ENCODE measurements around the gene ZXDB. TPM values are rescaled to one million over a fixed set of nuclear protein-coding genes. Genes with fewer than 3 reads are reported as not detected.

The ZXDB gene
- total and polyA plus RNA-seq, 2 of the 13 experiments (the other 11 are each of a cell fraction or from before 2014, with no cell fraction given) = 4.5 to 9.0 TPM

- ATAC-seq (no peak), DNase-seq (ENCODE audit: low spot score) (no peak), FAIRE-seq (no peak)
- Histone ChIP-seq H3K36me3 (replicated peaks in 1 of 2; ENCODE audit: control insufficient read depth in 1 of 2, insufficient read depth in 2 of 2, low read length in 2 of 2) (no peaks in the 10 kb centered on the region), H3K4me2 (ENCODE audit: low read depth, low read length) (no peak overlapping the region), H3K27ac (ENCODE audit: extremely low read length, insufficient read depth, low read length) (no peak overlapping the region), H3K9ac (ENCODE audit: insufficient read depth, low read depth, low read length) (no peak overlapping the region), H3K4me3 (replicated peaks in 1 of 3; ENCODE audit: insufficient read depth in 1 of 3, low read depth in 2 of 3, low read length in 3 of 3) (no peak overlapping the region), H3K79me2 (ENCODE audit: insufficient read depth, low read length) (no peaks in the 10 kb centered on the region), H2AFZ (ENCODE audit: low read length) (no peak overlapping the region), H4K20me1 (ENCODE audit: insufficient read depth, low read length) (no peaks in the 10 kb centered on the region), H3K9me3 (ENCODE audit: low read length) (no peaks in the 10 kb centered on the region), H3K4me1 (ENCODE audit: insufficient read depth, low read length) (peaks cover 8% of the 10 kb centered on the region), H3K27me3 (ENCODE audit: control insufficient read depth in 1 of 2, insufficient read depth in 2 of 2, low read length in 2 of 2) (no peaks in the 10 kb centered on the region)
- in situ Hi-C loops (cut with HindIII; ENCODE audit: extremely low pct_ligation_motif_present, low pct_unique_long_range_greater_than_20kb) (loop anchor here (25.0 kb wide), 1 partner anchor 325 kb away; the partner anchor contains the start of gene ZXDA), intact Hi-C loops (cut with micrococcal nuclease; ENCODE audit: unreplicated experiment) (no loop called here)
- TF ChIP-seq FOSL2 (CRISPR knock-in tag; IDR thresholded peaks at IDR 0.05) (no peak), SIN3A (IDR thresholded peaks at IDR 0.05; ENCODE audit: borderline replicate concordance, low read depth, low read length) (no peak), AKAP8 (CRISPR knock-in tag; IDR thresholded peaks at IDR 0.05) (no peak), HIVEP1 (CRISPR knock-in tag; IDR thresholded peaks at IDR 0.05) (no peak), ZKSCAN1 (IDR thresholded peaks at IDR 0.05; ENCODE audit: low read length) (no peak), ZNF354B (CRISPR knock-in tag; IDR thresholded peaks at IDR 0.05) (no peak), SMAD3 (CRISPR knock-in tag; IDR thresholded peaks at IDR 0.05) (no peak), ZNF737 (CRISPR knock-in tag; IDR thresholded peaks at IDR 0.05; ENCODE audit: borderline replicate concordance) (no peak), ZNF547 (CRISPR knock-in tag; IDR thresholded peaks at IDR 0.05) (no peak), ZNF773 (CRISPR knock-in tag; IDR thresholded peaks at IDR 0.05; ENCODE audit: borderline replicate concordance) (no peak), ZSCAN22 (CRISPR knock-in tag; IDR thresholded peaks at IDR 0.05) (no peak), HMG20A (CRISPR knock-in tag; IDR thresholded peaks at IDR 0.05; ENCODE audit: borderline replicate concordance) (no peak), DR1 (CRISPR knock-in tag; IDR thresholded peaks at IDR 0.05) (no peak), ZNF331 (CRISPR knock-in tag; IDR thresholded peaks at IDR 0.05) (no peak), ZNF577 (CRISPR knock-in tag; IDR thresholded peaks at IDR 0.05; ENCODE audit: borderline replicate concordance, low read depth) (no peak), ZNF510 (CRISPR knock-in tag; IDR thresholded peaks at IDR 0.05; ENCODE audit: low read depth) (no peak)
- TF ChIP-seq, protein P1, sequence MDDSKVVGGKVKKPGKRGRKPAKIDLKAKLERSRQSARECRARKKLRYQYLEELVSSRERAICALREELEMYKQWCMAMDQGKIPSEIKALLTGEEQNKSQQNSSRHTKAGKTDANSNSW (CRISPR knock-in tag; IDR thresholded peaks at IDR 0.05; ENCODE audit: borderline replicate concordance) = no peak
- TF ChIP-seq, protein P2, sequence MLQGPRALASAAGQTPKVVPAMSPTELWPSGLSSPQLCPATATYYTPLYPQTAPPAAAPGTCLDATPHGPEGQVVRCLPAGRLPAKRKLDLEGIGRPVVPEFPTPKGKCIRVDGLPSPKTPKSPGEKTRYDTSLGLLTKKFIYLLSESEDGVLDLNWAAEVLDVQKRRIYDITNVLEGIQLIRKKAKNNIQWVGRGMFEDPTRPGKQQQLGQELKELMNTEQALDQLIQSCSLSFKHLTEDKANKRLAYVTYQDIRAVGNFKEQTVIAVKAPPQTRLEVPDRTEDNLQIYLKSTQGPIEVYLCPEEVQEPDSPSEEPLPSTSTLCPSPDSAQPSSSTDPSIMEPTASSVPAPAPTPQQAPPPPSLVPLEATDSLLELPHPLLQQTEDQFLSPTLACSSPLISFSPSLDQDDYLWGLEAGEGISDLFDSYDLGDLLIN (CRISPR knock-in tag; IDR thresholded peaks at IDR 0.05; ENCODE audit: borderline replicate concordance) = no peak
- TF ChIP-seq, protein P3, sequence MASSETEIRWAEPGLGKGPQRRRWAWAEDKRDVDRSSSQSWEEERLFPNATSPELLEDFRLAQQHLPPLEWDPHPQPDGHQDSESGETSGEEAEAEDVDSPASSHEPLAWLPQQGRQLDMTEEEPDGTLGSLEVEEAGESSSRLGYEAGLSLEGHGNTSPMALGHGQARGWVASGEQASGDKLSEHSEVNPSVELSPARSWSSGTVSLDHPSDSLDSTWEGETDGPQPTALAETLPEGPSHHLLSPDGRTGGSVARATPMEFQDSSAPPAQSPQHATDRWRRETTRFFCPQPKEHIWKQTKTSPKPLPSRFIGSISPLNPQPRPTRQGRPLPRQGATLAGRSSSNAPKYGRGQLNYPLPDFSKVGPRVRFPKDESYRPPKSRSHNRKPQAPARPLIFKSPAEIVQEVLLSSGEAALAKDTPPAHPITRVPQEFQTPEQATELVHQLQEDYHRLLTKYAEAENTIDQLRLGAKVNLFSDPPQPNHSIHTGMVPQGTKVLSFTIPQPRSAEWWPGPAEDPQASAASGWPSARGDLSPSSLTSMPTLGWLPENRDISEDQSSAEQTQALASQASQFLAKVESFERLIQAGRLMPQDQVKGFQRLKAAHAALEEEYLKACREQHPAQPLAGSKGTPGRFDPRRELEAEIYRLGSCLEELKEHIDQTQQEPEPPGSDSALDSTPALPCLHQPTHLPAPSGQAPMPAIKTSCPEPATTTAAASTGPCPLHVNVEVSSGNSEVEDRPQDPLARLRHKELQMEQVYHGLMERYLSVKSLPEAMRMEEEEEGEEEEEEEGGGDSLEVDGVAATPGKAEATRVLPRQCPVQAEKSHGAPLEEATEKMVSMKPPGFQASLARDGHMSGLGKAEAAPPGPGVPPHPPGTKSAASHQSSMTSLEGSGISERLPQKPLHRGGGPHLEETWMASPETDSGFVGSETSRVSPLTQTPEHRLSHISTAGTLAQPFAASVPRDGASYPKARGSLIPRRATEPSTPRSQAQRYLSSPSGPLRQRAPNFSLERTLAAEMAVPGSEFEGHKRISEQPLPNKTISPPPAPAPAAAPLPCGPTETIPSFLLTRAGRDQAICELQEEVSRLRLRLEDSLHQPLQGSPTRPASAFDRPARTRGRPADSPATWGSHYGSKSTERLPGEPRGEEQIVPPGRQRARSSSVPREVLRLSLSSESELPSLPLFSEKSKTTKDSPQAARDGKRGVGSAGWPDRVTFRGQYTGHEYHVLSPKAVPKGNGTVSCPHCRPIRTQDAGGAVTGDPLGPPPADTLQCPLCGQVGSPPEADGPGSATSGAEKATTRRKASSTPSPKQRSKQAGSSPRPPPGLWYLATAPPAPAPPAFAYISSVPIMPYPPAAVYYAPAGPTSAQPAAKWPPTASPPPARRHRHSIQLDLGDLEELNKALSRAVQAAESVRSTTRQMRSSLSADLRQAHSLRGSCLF (CRISPR knock-in tag; IDR thresholded peaks at IDR 0.05; ENCODE audit: borderline replicate concordance) = no peak
- ChIA-PET CTCF (ENCODE audit: low intra/inter-chr PET ratio, low total read pairs) (no interaction called here), POLR2A (no interaction called here)
- no TSS peak for BruUV-seq (replicated peaks)
- WGBS (ENCODE audit: low lambda C conversion rate) = 56% methylated on average over 1 of the region's 2 CpGs
Measured at GRCh38 chrX:57587607-57588006, 4.2 kb upstream of the ZXDB start.
